IMR-90 (cell line): ENCODE results near the gene PDZK1. TPM values are rescaled to one million over a fixed set of nuclear protein-coding genes. Genes with fewer than 3 reads are reported as not detected.

ENCODE experiments used
- ATAC-seq: fragments of 200-7000 bp; cut with Tn5 transposase; 2 replicates; pipeline ENCODE4 v1.9.1; 2020; ENCODE audit warnings: low read depth, mild to moderate bottlenecking, moderate library complexity
- BruUV-seq: library from RNA; stranded (reverse); fragments of 400-500 nt; replicated peaks from 2 replicates; lab custom pipeline; 2021; lab: Mats Ljungman, UMichigan
- CTCF ChIA-PET: fragments of 300-600 bp; formaldehyde crosslinking; extraction: SDS; loops from one replicate; lab custom pipeline; 2021; ENCODE audit warnings: antibody characterized with exemption; lab: Yijun Ruan, JAX
- POLR2A ChIA-PET: fragments of 300-600 bp; sonication (Branson Sonifier 250); formaldehyde crosslinking; loops from one replicate; lab custom pipeline; 2022; ENCODE audit warnings: antibody characterized with exemption; ENCODE audit not compliant: unreplicated experiment; lab: Charles Lee
- DNase-seq: peaks from one replicate; pipeline ENCODE4 v3.0.0; 2013
- H2AFZ ChIP-seq: replicated peaks from 2 replicates; pipeline ENCODE3; 2013; ENCODE audit warnings: low read length, mild to moderate bottlenecking; ENCODE audit not compliant: poor library complexity
- H2AK5ac ChIP-seq: 2 replicates; pipeline ENCODE4 v1.6.1; 2013; ENCODE audit warnings: low read depth, low read length, inconsistent platforms
- H2AK9ac ChIP-seq: replicated peaks from 2 replicates; pipeline ENCODE3; 2013; ENCODE audit warnings: mild to moderate bottlenecking, low read depth, low read length, moderate library complexity; ENCODE audit not compliant: poor library complexity
- H2BK120ac ChIP-seq: 2 replicates; pipeline ENCODE4 v1.6.1; 2013; ENCODE audit warnings: low read depth, low read length, inconsistent platforms
- H2BK15ac ChIP-seq: 3 replicates; pipeline ENCODE4 v1.6.1; 2013; ENCODE audit warnings: low read depth, low read length, inconsistent platforms
- H2BK20ac ChIP-seq: 2 replicates; pipeline ENCODE4 v1.6.1; 2013; ENCODE audit warnings: low read depth, mild to moderate bottlenecking, inconsistent platforms, low read length, moderate library complexity
- H2BK5ac ChIP-seq: 2 replicates; pipeline ENCODE4 v1.6.1; 2013; ENCODE audit warnings: mild to moderate bottlenecking, low read depth, low read length, inconsistent platforms; ENCODE audit not compliant: poor library complexity, severe bottlenecking
- H3K14ac ChIP-seq: replicated peaks from 2 replicates; pipeline ENCODE4 v1.6.1; 2013; ENCODE audit warnings: low read depth, low read length, inconsistent platforms
- H3K18ac ChIP-seq: 2 replicates; pipeline ENCODE4 v1.6.1; 2013; ENCODE audit warnings: low read depth, low read length, control low read depth
- H3K23ac ChIP-seq: 2 replicates; pipeline ENCODE4 v1.6.1; 2013; ENCODE audit warnings: low read depth, low read length, inconsistent platforms
- H3K27ac ChIP-seq: 2 replicates; pipeline ENCODE4 v1.5.1; 2013; ENCODE audit warnings: mild to moderate bottlenecking, control low read depth, low read length; ENCODE audit not compliant: insufficient read depth
- H3K27me3 ChIP-seq: 2 replicates; pipeline ENCODE4 v1.6.1; 2013; ENCODE audit warnings: low read length; ENCODE audit not compliant: control insufficient read depth, insufficient read depth
- H3K36me3 ChIP-seq: 2 replicates; pipeline ENCODE4 v1.6.1; 2013; ENCODE audit warnings: low read length, mixed read lengths; ENCODE audit not compliant: control insufficient read depth, insufficient read depth
- H3K4ac ChIP-seq: 2 replicates; pipeline ENCODE4 v1.6.1; 2013; ENCODE audit warnings: low read depth, low read length, inconsistent platforms
- H3K4me1 ChIP-seq: 2 replicates; pipeline ENCODE4 v1.6.1; 2013; ENCODE audit warnings: low read length, mixed read lengths; ENCODE audit not compliant: control insufficient read depth, insufficient read depth
- H3K4me2 ChIP-seq: 2 replicates; pipeline ENCODE4 v1.6.1; 2013; ENCODE audit warnings: low read depth, mild to moderate bottlenecking, control low read depth, low read length, moderate library complexity
- H3K4me3 ChIP-seq: 2 replicates; pipeline ENCODE4 v1.5.1; 2013; ENCODE audit warnings: low read depth, mild to moderate bottlenecking, control low read depth, low read length, moderate library complexity; ENCODE audit not compliant: insufficient read depth
- H3K56ac ChIP-seq: 2 replicates; pipeline ENCODE4 v1.6.1; 2013; ENCODE audit warnings: low read length, inconsistent platforms; ENCODE audit not compliant: insufficient read depth; ENCODE audit errors: extremely low read depth
- H3K79me1 ChIP-seq, 2 experiments: 2 replicates each; pipeline ENCODE4 v1.6.1; 2013; ENCODE audit warnings: low read length in 2 of 2, inconsistent platforms in 1 of 2, low read depth in 1 of 2
- H3K9ac ChIP-seq: 2 replicates; pipeline ENCODE4 v1.6.1; 2013; ENCODE audit warnings: low read depth, low read length, control low read depth
- H3K9me1 ChIP-seq: 2 replicates; pipeline ENCODE4 v1.6.1; 2013; ENCODE audit warnings: low read length, inconsistent platforms; ENCODE audit not compliant: insufficient read depth
- H3K9me3 ChIP-seq: 2 replicates; pipeline ENCODE4 v1.6.1; 2013; ENCODE audit warnings: low read length; ENCODE audit not compliant: control insufficient read depth, insufficient read depth
- H4K20me1 ChIP-seq: 2 replicates; pipeline ENCODE4 v1.6.1; 2013; ENCODE audit warnings: low read length, inconsistent platforms; ENCODE audit not compliant: insufficient read depth
- H4K5ac ChIP-seq: 2 replicates; pipeline ENCODE4 v1.6.1; 2013; ENCODE audit warnings: mild to moderate bottlenecking, low read depth, low read length, control low read depth
- H4K8ac ChIP-seq, 2 experiments: 2 replicates each; pipeline ENCODE4 v1.6.1; 2013; ENCODE audit warnings: low read depth in 2 of 2, low read length in 2 of 2, control low read depth in 1 of 2, inconsistent platforms in 1 of 2
- H4K91ac ChIP-seq: 2 replicates; pipeline ENCODE4 v1.6.1; 2013; ENCODE audit warnings: low read depth, low read length, inconsistent platforms; ENCODE audit not compliant: insufficient read depth
- BHLHE40 ChIP-seq: fragments of 150-350 bp; IDR thresholded peaks from 2 replicates; pipeline ENCODE4 v1.6.1; 2016; ENCODE audit warnings: mild to moderate bottlenecking, low read depth, low read length
- CEBPB ChIP-seq: IDR thresholded peaks from 2 replicates; pipeline ENCODE4 v1.6.1; 2012; ENCODE audit warnings: low read depth, low read length, improper control_type of control experiment
- CHD1 ChIP-seq: IDR thresholded peaks from 2 replicates; pipeline ENCODE4 v1.6.1; 2012; ENCODE audit warnings: low read depth, low read length, improper control_type of control experiment
- CTCF ChIP-seq: conservative IDR thresholded peaks from 2 replicates; pipeline ENCODE4 v1.5.1; 2012; ENCODE audit warnings: mild to moderate bottlenecking, low read depth, low read length, improper control_type of control experiment
- ELK1 ChIP-seq: fragments of 150-350 bp; IDR thresholded peaks from 2 replicates; pipeline ENCODE4 v1.6.1; 2016; ENCODE audit warnings: low read depth, mild to moderate bottlenecking, low read length, moderate library complexity, borderline replicate concordance
- FOS ChIP-seq: fragments of 150-350 bp; IDR thresholded peaks from 2 replicates; pipeline ENCODE4 v1.6.1; 2016; ENCODE audit warnings: low read depth, low read length
- MAFK ChIP-seq: IDR thresholded peaks from 2 replicates; pipeline ENCODE4 v1.6.1; 2012; ENCODE audit warnings: low read depth, low read length, improper control_type of control experiment
- MAZ ChIP-seq: IDR thresholded peaks from 2 replicates; pipeline ENCODE4 v1.6.1; 2012; ENCODE audit warnings: low read depth, mild to moderate bottlenecking, low read length, improper control_type of control experiment, moderate library complexity, borderline replicate concordance
- MXI1 ChIP-seq: IDR thresholded peaks from 2 replicates; pipeline ENCODE4 v1.6.1; 2012; ENCODE audit warnings: low read depth, mild to moderate bottlenecking, low read length, moderate library complexity, borderline replicate concordance
- NFE2L2 ChIP-seq: fragments of 150-350 bp; IDR thresholded peaks from 2 replicates; pipeline ENCODE4 v1.6.1; 2016; ENCODE audit warnings: low read depth, mild to moderate bottlenecking, low read length
- POLR2A ChIP-seq: IDR thresholded peaks from 2 replicates; pipeline ENCODE4 v1.6.1; 2012; ENCODE audit warnings: mild to moderate bottlenecking, low read depth, low read length
- RAD21 ChIP-seq: IDR thresholded peaks from 2 replicates; pipeline ENCODE4 v1.6.1; 2012; ENCODE audit warnings: low read length, improper control_type of control experiment
- RCOR1 ChIP-seq: IDR thresholded peaks from 2 replicates; pipeline ENCODE4 v1.6.1; 2012; ENCODE audit warnings: mild to moderate bottlenecking, low read length, improper control_type of control experiment; ENCODE audit not compliant: insufficient replicate concordance
- RFX5 ChIP-seq: IDR thresholded peaks from 2 replicates; pipeline ENCODE4 v1.8.0; 2012; ENCODE audit warnings: low read depth, mild to moderate bottlenecking, low read length, moderate library complexity
- SMC3 ChIP-seq: fragments of 150-350 bp; IDR thresholded peaks from 2 replicates; pipeline ENCODE4 v1.6.1; 2016; ENCODE audit warnings: low read depth, mild to moderate bottlenecking, antibody characterized with exemption, low read length, moderate library complexity
- USF2 ChIP-seq: fragments of 150-350 bp; IDR thresholded peaks from 2 replicates; pipeline ENCODE4 v1.6.1; 2017; ENCODE audit warnings: mild to moderate bottlenecking, antibody characterized with exemption, low read length, low read depth
- WGBS, 2 experiments: methylation state at CpG; one replicate each; pipeline versions ENCODE4 v1.1.5 to v1.1.7; 2013; ENCODE audit warnings: missing lambda C conversion rate in 2 of 2; ENCODE audit not compliant: insufficient read length in 1 of 2; ENCODE audit errors: extremely low coverage in 2 of 2; 5-methylcytosine and 5-hydroxymethylcytosine counted together
- dilution Hi-C: fragments of 300-500 bp; cut with HindIII; formaldehyde crosslinking; loops from one replicate; pipeline ENCODE4 v1.14.3; 2018; ENCODE audit warnings: low sequenced_read_pairs; ENCODE audit not compliant: unreplicated experiment
- in situ Hi-C: fragments of 300-500 bp; cut with MboI; formaldehyde crosslinking; loops from 3 replicates; pipeline ENCODE4 v1.14.3; 2019; ENCODE audit warnings: low sequenced_read_pairs, inconsistent platforms, mixed read lengths
- intact Hi-C: fragments of 100-400 bp; cut with micrococcal nuclease; formaldehyde crosslinking; loops from 2 replicates; pipeline ENCODE4 v1.10.0; 2022
- polyA plus RNA-seq, 3 experiments: library from polyadenylated mRNA; depleted of rRNA; stranded (reverse); fragments of >200 nt; gene quantifications; 2 replicates each; pipeline ENCODE4 v1.2.3, GENCODE V29; 2012; ENCODE audit warnings: low replicate concordance in 1 of 3
- total RNA-seq: library from RNA; depleted of rRNA; stranded (reverse); fragments of >200 nt; gene quantifications from 2 replicates; pipeline ENCODE4 v1.2.3, GENCODE V29; 2012

Gene PDZK1
- total and polyA plus RNA-seq, 2 of the 4 experiments (the other 2 are of a cell fraction): 1.4 to 2.1 TPM

- Histone ChIP-seq H3K23ac (no peak overlapping the region), H2BK15ac (no peak overlapping the region), H3K4me3 (no peak overlapping the region), H3K9me3 (no peaks in the 10 kb centered on the region), H2AK5ac (no peak overlapping the region), H2AK9ac (no peak overlapping the region), H3K56ac (no peak overlapping the region), H3K4me1 (peaks cover 5% of the 10 kb centered on the region), H4K5ac (no peak overlapping the region), H3K14ac (no peak overlapping the region), H3K4me2 (no peak overlapping the region), H3K9me1 (0 out of 2 replicates have a peak, but pooled peaks cover under 1% of the 10 kb centered on the region), H3K9ac (no peak overlapping the region), H4K91ac (no peak overlapping the region), H4K8ac (no peak overlapping the region), H4K20me1 (no peaks in the 10 kb centered on the region), H3K18ac (no peak overlapping the region), H2BK5ac (no peak overlapping the region), H3K4ac (no peak overlapping the region), H2BK120ac (no peak overlapping the region), H3K27ac (no peak overlapping the region), H3K36me3 (no peaks in the 10 kb centered on the region), H2AFZ (no peak overlapping the region), H3K27me3 (no peaks in the 10 kb centered on the region), H2BK20ac (no peak overlapping the region), H3K79me1 (no peaks in the 10 kb centered on the region)
- ATAC-seq: no peak
- CTCF ChIA-PET: no interaction called here
- WGBS, 2 experiments: no CpG with 5 or more reads among the region's 2 CpGs
- dilution Hi-C loops: no loop called here
- in situ Hi-C loops: no loop called here
- no peak for DNase-seq
- TF ChIP-seq MAFK (no peak), FOS (no peak), POLR2A (no peak), MXI1 (no peak), CEBPB (no peak), RCOR1 (no peak), SMC3 (no peak), BHLHE40 (no peak), ELK1 (no peak), RAD21 (no peak), MAZ (no peak), CTCF (no peak), NFE2L2 (no peak), USF2 (no peak), CHD1 (no peak), RFX5 (no peak)
- POLR2A ChIA-PET: no interaction called here
- no TSS peak for BruUV-seq
- intact Hi-C loops: no loop called here
These were observed 5.1 kb downstream of the PDZK1 start for GRCh38 chr1:145702052-145702451.
